ENCODE measurements around the gene ANKRD7. TPM values are rescaled to one million over a fixed set of nuclear protein-coding genes. Genes with fewer than 3 reads are reported as not detected.

The ANKRD7 gene
- total RNA-seq, 1 experiment from 2014 or later = 1.9 TPM

Other genes starting within 250 kb of the ANKRD7 start
- gene LSM8, start 40.5 kb upstream of the ANKRD7 start, total RNA-seq (2014; rRNA removed; shearing (Covaris generic); ENCODE audit: low replicate concordance) = 38.0 and 321 TPM in 2 replicates